CD4-positive, alpha-beta T cell treated with Interleukin-2 at 100 ng/mL for 4 hours (primary cell): ENCODE data around the gene SORBS2.
"Not testable (repeated sequence)": the region's sequence is repeated elsewhere in the genome, so short reads cannot be mapped to it uniquely, and the experiment has no call there.

Experiments used
- DNase-seq: peaks from one replicate; pipeline ENCODE4 v3.0.0-alpha.2; 2020; ENCODE audit warnings: low spot score

Gene SORBS2

GRCh38 chr4:185587427-185588161, 224.4 kb downstream of the SORBS2 start:
- DNase-seq = peak; percentile 26

GRCh38 chr4:185587030-185587426, 225.0 kb downstream of the SORBS2 start:
- no peak for DNase-seq

GRCh38 chr4:185585211-185585610, 226.8 kb downstream of the SORBS2 start:
- no peak for DNase-seq

- no peak for DNase-seq
These were observed 228.2 kb downstream of the SORBS2 start for GRCh38 chr4:185583813-185584212.

GRCh38 chr4:185582651-185583400, 229.2 kb downstream of the SORBS2 start:
- DNase-seq = no peak

GRCh38 chr4:185580699-185581098, 231.3 kb downstream of the SORBS2 start:
- DNase-seq = no peak

GRCh38 chr4:185578284-185578683, 233.7 kb downstream of the SORBS2 start:
- DNase-seq = no peak

GRCh38 chr4:185576962-185577950, 234.7 kb downstream of the SORBS2 start:
- DNase-seq = no peak

GRCh38 chr4:185576314-185576961, 235.6 kb downstream of the SORBS2 start:
- no peak for DNase-seq

- DNase-seq = no peak
These were observed 238.3 kb downstream of the SORBS2 start for GRCh38 chr4:185573651-185574199.

- no peak for DNase-seq
These were observed 241.3 kb downstream of the SORBS2 start for GRCh38 chr4:185570727-185571126.

- no peak for DNase-seq
These were observed 244.3 kb downstream of the SORBS2 start for GRCh38 chr4:185567381-185568376.

- no peak for DNase-seq
These were observed 245.0 kb downstream of the SORBS2 start for GRCh38 chr4:185566972-185567371.

- no peak for DNase-seq
These were observed 245.6 kb downstream of the SORBS2 start for GRCh38 chr4:185566425-185566824.

GRCh38 chr4:185565696-185566095, 246.3 kb downstream of the SORBS2 start:
- DNase-seq = no peak

- DNase-seq = no peak
These were observed 247.6 kb downstream of the SORBS2 start for GRCh38 chr4:185564349-185564748.

- no peak for DNase-seq
These were observed 249.5 kb downstream of the SORBS2 start for GRCh38 chr4:185562531-185562930.

GRCh38 chr4:185560316-185560715, 251.7 kb downstream of the SORBS2 start:
- DNase-seq = no peak

- no peak for DNase-seq
These were observed 252.1 kb downstream of the SORBS2 start for GRCh38 chr4:185559915-185560281.

- DNase-seq = not testable (repeated sequence)
These were observed 252.6 kb downstream of the SORBS2 start for GRCh38 chr4:185559251-185559914.
